ENCODE results near the gene ATP9A. TPM values are rescaled to one million over a fixed set of nuclear protein-coding genes. Genes with fewer than 3 reads are reported as not detected.

The ATP9A gene
- polyA plus RNA-seq, 1 of the 3 experiments (the other 2 are of a cell fraction) = 11.0 TPM

DNA sequence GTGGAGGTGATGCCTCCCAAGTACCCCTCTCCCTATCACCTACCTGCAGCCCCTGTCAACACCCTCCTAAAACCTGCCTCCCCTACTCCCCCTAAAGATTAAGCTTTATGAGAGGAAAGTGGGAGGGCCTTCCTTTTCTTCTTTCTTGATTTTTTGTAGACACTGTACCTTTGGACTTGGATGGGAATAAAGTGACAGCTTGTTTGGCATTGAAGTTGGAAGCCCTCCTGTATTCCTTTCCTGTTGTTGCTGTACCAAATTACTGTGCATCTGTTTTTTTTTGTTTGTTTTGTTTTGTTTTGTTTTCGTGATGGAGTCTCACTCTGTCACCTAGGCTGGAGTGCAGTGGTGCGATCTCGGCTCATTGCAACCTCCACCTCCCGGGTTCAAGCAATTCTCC lies 126.3 kb downstream of the ATP9A start:
- Histone ChIP-seq H3K4me2 (no peak overlapping the region), H3K27me3 (ENCODE audit: insufficient read depth) (no peaks in the 10 kb centered on the region), H3K79me2 (ENCODE audit: insufficient read depth) (no peaks in the 10 kb centered on the region), H3K9me3 (no peaks in the 10 kb centered on the region), H3K27ac (ENCODE audit: low read depth in 2 of 2, low read length in 1 of 2) (no peak overlapping the region), H3K9ac (no peak overlapping the region), H3F3A (replicated peaks; ENCODE audit: insufficient read depth) (peaks cover 5% of the 10 kb centered on the region), H2AFZ (ENCODE audit: low read depth) (no peak overlapping the region), H3K4me1 (ENCODE audit: control insufficient read depth in 1 of 2, insufficient read depth in 2 of 2, low read depth in 1 of 2, low read length in 1 of 2) (peaks cover 0 to 4% of the 10 kb centered on the region in 2 experiments; a peak in 1 of 4 replicates), H3K36me3 (replicated peaks in 1 of 2; ENCODE audit: control insufficient read depth in 1 of 2, insufficient read depth in 2 of 2, low read length in 1 of 2) (no peaks in the 10 kb centered on the region), H3K4me3 (ENCODE audit: low read depth in 2 of 2, low read length in 1 of 2) (no peak overlapping the region), H3K9me2 (no peaks in the 10 kb centered on the region), H4K20me1 (ENCODE audit: insufficient read depth) (no peaks in the 10 kb centered on the region)
- POLR2A ChIA-PET = no interaction called here
- CTCF ChIA-PET = interaction anchor here (0.7 to 1.6 kb wide), 4 partner anchors 36 to 442 kb away, joined by 3 to 7 read pairs (median 4); no protein-coding TSS in a partner anchor
- DNase-seq = no peak
- WGBS (ENCODE audit: low lambda C conversion rate) = 96% methylated on average over 4 of the region's 4 CpGs
- TF ChIP-seq MEF2A (IDR thresholded peaks at IDR 0.05; ENCODE audit: borderline replicate concordance, low read depth) = no peak
- TF ChIP-seq, protein P1, sequence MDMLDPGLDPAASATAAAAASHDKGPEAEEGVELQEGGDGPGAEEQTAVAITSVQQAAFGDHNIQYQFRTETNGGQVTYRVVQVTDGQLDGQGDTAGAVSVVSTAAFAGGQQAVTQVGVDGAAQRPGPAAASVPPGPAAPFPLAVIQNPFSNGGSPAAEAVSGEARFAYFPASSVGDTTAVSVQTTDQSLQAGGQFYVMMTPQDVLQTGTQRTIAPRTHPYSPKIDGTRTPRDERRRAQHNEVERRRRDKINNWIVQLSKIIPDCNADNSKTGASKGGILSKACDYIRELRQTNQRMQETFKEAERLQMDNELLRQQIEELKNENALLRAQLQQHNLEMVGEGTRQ (IDR thresholded peaks at IDR 0.05; ENCODE audit: borderline replicate concordance, low read depth, low read length) = no peak
- no peak for TF ChIP-seq RFX5 (IDR thresholded peaks at IDR 0.05; ENCODE audit: low read length)
- TF ChIP-seq, protein P2, sequence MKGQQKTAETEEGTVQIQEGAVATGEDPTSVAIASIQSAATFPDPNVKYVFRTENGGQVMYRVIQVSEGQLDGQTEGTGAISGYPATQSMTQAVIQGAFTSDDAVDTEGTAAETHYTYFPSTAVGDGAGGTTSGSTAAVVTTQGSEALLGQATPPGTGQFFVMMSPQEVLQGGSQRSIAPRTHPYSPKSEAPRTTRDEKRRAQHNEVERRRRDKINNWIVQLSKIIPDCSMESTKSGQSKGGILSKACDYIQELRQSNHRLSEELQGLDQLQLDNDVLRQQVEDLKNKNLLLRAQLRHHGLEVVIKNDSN (IDR thresholded peaks at IDR 0.05; ENCODE audit: borderline replicate concordance, low read depth) = no peak
- TF ChIP-seq FOXM1 (IDR thresholded peaks at IDR 0.05; ENCODE audit: low read depth) = no peak
- no peak for TF ChIP-seq FOSL2 (IDR thresholded peaks at IDR 0.05; ENCODE audit: borderline replicate concordance, low read depth)
- TF ChIP-seq, protein P3, sequence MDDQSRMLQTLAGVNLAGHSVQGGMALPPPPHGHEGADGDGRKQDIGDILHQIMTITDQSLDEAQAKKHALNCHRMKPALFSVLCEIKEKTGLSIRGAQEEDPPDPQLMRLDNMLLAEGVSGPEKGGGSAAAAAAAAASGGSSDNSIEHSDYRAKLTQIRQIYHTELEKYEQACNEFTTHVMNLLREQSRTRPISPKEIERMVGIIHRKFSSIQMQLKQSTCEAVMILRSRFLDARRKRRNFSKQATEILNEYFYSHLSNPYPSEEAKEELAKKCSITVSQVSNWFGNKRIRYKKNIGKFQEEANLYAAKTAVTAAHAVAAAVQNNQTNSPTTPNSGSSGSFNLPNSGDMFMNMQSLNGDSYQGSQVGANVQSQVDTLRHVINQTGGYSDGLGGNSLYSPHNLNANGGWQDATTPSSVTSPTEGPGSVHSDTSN (IDR thresholded peaks at IDR 0.05) = no peak
- no peak for TF ChIP-seq FOXJ3 (CRISPR knock-in tag; IDR thresholded peaks at IDR 0.05)
- TF ChIP-seq JUND (IDR thresholded peaks at IDR 0.05) = no peak
- TF ChIP-seq, protein P4, sequence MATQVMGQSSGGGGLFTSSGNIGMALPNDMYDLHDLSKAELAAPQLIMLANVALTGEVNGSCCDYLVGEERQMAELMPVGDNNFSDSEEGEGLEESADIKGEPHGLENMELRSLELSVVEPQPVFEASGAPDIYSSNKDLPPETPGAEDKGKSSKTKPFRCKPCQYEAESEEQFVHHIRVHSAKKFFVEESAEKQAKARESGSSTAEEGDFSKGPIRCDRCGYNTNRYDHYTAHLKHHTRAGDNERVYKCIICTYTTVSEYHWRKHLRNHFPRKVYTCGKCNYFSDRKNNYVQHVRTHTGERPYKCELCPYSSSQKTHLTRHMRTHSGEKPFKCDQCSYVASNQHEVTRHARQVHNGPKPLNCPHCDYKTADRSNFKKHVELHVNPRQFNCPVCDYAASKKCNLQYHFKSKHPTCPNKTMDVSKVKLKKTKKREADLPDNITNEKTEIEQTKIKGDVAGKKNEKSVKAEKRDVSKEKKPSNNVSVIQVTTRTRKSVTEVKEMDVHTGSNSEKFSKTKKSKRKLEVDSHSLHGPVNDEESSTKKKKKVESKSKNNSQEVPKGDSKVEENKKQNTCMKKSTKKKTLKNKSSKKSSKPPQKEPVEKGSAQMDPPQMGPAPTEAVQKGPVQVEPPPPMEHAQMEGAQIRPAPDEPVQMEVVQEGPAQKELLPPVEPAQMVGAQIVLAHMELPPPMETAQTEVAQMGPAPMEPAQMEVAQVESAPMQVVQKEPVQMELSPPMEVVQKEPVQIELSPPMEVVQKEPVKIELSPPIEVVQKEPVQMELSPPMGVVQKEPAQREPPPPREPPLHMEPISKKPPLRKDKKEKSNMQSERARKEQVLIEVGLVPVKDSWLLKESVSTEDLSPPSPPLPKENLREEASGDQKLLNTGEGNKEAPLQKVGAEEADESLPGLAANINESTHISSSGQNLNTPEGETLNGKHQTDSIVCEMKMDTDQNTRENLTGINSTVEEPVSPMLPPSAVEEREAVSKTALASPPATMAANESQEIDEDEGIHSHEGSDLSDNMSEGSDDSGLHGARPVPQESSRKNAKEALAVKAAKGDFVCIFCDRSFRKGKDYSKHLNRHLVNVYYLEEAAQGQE (IDR thresholded peaks at IDR 0.05; ENCODE audit: low read depth, low read length) = no peak
- TF ChIP-seq SMC3 (IDR thresholded peaks at IDR 0.05; ENCODE audit: low read depth, low read length) = no peak
- TF ChIP-seq, protein P5, sequence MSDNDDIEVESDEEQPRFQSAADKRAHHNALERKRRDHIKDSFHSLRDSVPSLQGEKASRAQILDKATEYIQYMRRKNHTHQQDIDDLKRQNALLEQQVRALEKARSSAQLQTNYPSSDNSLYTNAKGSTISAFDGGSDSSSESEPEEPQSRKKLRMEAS (IDR thresholded peaks at IDR 0.05; ENCODE audit: low read depth) = no peak
- TF ChIP-seq RCOR1 (IDR thresholded peaks at IDR 0.05; ENCODE audit: low read length) = no peak
- TF ChIP-seq, protein P6, sequence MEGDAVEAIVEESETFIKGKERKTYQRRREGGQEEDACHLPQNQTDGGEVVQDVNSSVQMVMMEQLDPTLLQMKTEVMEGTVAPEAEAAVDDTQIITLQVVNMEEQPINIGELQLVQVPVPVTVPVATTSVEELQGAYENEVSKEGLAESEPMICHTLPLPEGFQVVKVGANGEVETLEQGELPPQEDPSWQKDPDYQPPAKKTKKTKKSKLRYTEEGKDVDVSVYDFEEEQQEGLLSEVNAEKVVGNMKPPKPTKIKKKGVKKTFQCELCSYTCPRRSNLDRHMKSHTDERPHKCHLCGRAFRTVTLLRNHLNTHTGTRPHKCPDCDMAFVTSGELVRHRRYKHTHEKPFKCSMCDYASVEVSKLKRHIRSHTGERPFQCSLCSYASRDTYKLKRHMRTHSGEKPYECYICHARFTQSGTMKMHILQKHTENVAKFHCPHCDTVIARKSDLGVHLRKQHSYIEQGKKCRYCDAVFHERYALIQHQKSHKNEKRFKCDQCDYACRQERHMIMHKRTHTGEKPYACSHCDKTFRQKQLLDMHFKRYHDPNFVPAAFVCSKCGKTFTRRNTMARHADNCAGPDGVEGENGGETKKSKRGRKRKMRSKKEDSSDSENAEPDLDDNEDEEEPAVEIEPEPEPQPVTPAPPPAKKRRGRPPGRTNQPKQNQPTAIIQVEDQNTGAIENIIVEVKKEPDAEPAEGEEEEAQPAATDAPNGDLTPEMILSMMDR (IDR thresholded peaks at IDR 0.05) = no peak
